C4-2B (cell line): ENCODE measurements around the gene OPCML.

Experiments
- H3K27ac ChIP-seq: fragments of 450-650 bp; 2 replicates; pipeline ENCODE4 v1.5.1; 2017
- ZFX ChIP-seq: fragments of 450-650 bp; IDR thresholded peaks from 2 replicates; pipeline ENCODE4 v1.6.1; 2017
- TF ChIP-seq, protein P1 (sequence below): fragments of 450-650 bp; conservative IDR thresholded peaks from 2 replicates; pipeline ENCODE4 v1.5.1; 2017; ENCODE audit warnings: mild to moderate bottlenecking

The OPCML gene

DNA sequence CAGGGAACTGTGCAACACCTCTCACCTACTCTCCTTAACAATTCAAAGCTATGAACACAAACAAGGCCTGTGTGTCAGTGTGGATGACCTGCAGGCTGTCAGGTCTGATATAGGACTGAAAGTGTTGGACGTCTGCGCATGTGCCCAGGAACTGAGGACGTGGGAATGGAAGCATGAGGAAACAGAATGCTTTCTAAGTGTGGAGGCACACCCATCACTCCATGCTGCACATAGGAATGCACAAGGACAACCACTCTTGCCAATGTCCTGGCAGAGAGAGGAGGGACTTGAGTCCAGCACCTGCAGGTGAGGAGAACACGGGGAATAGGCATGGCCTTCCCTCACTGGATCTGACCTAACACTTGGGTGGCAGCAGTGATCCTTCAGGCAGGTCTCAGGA is 874.3 kb downstream of the OPCML start:
- no peak overlapping the region for H3K27ac ChIP-seq
- TF ChIP-seq, protein P1, sequence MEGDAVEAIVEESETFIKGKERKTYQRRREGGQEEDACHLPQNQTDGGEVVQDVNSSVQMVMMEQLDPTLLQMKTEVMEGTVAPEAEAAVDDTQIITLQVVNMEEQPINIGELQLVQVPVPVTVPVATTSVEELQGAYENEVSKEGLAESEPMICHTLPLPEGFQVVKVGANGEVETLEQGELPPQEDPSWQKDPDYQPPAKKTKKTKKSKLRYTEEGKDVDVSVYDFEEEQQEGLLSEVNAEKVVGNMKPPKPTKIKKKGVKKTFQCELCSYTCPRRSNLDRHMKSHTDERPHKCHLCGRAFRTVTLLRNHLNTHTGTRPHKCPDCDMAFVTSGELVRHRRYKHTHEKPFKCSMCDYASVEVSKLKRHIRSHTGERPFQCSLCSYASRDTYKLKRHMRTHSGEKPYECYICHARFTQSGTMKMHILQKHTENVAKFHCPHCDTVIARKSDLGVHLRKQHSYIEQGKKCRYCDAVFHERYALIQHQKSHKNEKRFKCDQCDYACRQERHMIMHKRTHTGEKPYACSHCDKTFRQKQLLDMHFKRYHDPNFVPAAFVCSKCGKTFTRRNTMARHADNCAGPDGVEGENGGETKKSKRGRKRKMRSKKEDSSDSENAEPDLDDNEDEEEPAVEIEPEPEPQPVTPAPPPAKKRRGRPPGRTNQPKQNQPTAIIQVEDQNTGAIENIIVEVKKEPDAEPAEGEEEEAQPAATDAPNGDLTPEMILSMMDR, result no peak
- no peak for TF ChIP-seq ZFX

DNA sequence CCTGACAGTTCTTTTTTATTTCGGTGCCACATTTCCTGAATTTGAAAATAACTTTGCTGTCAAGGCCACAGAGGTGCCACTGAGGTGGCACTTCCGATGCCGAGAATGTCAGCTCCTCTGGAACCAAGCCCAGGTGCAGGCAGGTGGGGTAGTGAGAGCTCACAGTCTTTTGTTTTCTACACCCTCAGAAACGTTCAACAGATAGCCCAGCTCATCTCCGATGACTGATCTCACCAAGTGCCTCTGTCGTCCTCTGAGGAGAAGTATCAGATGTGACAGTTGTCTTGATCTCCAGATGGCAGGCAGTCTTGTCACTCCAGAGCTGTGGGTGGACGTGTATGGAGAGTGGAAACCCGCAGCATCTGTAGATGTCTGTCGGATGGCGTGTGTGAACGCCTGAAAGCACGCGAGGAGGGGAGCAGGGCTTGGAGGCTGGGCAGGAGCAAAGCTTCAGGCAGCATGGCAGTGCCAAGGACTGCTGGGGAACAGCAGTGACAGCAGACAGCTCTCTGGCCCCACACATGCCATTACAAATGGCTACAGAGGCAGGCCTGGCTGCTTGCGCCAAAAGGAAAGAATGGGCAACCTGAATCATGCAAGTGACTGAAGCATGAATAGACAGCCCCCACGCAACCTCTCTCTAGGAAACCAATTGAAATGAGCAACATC is 877.0 kb downstream of the OPCML start:
- no peak overlapping the region for H3K27ac ChIP-seq
- TF ChIP-seq, protein P1, result no peak
- no peak for TF ChIP-seq ZFX

- no peak overlapping the region for H3K27ac ChIP-seq
- TF ChIP-seq, protein P1, result no peak
These were observed 879.1 kb downstream of the OPCML start for GRCh38 chr11:132653237-132653636.

DNA sequence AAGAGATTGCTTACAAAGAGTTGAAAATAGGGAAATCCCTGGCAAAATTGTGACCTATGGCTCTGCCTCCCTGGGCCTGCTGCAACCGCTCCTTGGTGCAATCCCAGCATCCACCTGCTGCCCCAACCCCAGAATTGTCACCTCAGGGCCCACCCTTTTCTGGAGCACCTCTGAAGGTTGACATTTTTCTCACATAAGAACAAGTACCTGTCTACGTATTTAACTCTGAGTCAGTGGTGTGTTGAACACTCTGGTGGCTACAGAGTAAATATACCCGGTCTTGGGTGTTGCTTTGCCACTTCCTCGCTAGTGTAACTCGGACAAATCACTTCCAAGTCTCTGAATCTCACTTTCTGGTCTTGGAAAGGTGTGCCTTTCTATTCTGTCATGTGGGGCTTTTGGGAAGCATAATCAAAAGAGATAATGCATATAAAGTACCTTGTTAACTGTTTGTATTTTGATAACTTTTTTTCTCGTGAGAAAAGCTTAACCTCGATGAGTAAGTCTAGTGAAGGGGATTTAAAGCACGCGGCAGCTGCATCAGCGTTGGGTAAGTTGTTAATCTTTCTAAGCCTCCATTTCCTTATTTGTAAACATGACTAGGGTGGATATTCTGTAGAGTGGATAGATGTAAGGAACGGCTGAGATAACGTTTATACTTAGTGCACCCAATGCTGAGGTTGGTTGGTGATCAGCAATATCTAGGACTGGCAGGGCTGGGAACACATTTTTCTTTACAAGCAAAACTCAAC is 881.2 kb downstream of the OPCML start:
- no peak overlapping the region for H3K27ac ChIP-seq
- TF ChIP-seq, protein P1, result no peak
- no peak for TF ChIP-seq ZFX

- TF ChIP-seq ZFX, result no peak
- TF ChIP-seq, protein P1, result no peak
- H3K27ac ChIP-seq, result no peak overlapping the region
These were observed 883.0 kb downstream of the OPCML start for GRCh38 chr11:132649277-132649676.

DNA sequence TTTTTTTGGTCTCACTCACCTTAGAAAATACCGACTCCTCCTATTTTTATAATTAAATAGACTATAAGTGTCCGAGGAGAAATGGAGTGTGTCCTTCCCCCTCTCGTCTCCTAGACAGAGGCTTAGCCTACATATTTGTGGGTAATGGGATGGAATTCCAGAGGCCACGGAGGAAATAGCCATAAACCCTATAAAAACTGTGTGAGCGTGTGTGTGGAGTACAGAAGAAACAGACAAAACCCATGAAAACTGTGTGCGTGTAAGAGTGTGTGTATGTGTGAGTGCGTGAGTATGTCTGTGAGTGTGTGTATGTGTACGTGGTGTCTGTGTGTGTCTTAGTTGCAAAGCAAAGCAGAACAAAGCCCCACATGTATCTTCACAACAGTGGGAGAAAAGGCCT is 883.5 kb downstream of the OPCML start:
- TF ChIP-seq ZFX, result no peak
- TF ChIP-seq, protein P1, result no peak
- H3K27ac ChIP-seq, result no peak overlapping the region

GRCh38 chr11:132646890-132647289 is 885.4 kb downstream of the OPCML start:
- no peak overlapping the region for H3K27ac ChIP-seq
- TF ChIP-seq, protein P1, result no peak
- no peak for TF ChIP-seq ZFX
